Measurements from ENCODE around the gene SAMD10.
A peak's percentile ranks its signal among the peaks of the same experiment; 100 is the strongest.

SAMD10 gene

DNA sequence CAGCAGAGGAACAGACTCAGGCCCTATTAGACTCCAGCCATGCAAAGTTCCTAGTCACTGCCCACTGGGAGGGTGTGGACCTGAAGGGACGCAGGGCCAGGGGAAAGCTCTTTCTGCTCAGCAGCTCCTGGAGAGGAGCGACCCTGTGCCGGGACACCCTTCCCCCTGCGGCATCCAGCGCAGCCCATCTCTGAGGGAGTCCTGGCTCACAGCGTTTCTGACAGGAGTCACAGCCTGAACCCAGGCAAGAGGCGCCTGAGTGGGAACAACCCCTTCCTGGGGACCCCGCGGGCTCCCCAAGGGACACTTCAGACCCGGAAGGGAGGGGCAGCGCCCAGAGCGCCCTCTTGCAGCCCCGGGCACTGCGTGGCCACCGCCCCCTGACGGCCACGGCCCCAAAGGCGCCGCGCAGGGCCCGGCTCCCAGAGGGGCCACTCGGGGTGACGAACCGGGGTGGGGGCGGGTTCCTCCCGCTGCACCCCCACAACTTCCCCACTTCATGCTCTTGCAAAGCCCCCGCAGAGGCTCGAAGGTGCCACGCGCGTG, 24.1 kb downstream of the SAMD10 start:
- DNase-seq = peak in 1 of 2 donors; percentile 48

DNA sequence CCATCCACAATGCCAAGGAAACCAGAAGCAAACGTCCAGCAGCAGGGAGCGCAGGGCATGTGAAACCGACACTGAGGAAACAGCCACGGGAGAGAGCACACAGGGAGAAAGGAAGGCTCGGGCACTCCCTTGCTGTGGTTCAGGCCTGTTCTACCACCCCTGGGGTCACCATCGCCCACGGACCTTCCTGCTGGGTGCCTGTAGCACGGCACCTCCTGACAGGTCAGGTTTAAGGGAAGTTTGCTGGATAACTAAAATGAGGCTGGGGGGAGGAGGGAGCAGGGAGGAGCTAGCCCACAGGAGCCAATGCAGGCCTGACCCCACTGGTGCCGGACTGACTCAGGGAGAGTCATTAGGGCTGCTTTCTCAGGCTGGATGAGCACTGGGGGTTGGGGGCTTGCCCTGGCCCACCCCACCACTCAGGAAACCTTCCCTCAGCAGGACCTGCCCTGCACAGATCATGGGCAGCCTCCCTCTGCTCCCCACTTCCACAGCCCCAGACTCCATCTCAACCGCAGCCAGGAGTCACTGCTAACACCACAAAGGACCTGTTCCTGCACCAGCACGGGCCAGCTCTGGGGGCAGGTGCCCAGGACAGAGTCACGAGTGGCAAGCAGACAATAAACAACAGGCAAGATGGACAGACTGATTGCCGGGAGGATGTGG, 25.5 kb downstream of the SAMD10 start:
- no peak for DNase-seq

DNA sequence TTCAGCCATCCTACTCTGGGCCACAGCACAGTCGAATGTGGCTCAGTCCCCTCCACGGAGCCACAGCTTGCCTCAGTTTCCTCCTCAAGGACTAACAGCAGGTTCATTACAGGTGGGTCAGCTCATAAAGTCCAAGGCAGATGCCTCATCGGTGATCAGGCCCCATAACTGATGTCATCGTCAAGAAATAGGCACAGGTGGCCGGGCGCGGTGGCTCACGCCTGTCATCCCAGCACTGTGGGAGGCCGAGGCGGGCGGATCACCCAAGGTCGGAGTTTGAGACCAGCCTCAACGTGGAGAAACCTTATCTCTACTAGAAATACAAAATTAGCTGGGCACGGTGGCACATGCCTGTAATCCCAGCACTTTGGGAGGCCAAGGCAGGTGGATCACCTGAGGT, 26.7 kb downstream of the SAMD10 start:
- no peak for DNase-seq

DNA sequence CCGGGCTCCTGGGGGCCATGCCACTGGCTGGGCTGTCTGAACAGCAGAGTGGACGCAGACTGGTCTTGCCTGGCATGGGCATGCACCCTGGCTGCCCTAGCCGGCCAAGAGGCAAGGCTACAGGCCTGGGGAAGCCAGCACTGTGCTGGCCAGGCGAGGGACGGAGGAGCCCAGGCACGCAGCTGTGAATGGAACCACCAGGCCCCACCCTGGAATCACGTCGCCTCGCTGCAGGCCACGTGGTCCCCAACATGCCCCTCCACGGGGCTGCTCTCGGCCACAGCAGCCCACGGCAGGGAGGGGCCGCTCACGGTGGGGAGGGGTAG, 27.3 kb downstream of the SAMD10 start:
- no peak for DNase-seq

DNA sequence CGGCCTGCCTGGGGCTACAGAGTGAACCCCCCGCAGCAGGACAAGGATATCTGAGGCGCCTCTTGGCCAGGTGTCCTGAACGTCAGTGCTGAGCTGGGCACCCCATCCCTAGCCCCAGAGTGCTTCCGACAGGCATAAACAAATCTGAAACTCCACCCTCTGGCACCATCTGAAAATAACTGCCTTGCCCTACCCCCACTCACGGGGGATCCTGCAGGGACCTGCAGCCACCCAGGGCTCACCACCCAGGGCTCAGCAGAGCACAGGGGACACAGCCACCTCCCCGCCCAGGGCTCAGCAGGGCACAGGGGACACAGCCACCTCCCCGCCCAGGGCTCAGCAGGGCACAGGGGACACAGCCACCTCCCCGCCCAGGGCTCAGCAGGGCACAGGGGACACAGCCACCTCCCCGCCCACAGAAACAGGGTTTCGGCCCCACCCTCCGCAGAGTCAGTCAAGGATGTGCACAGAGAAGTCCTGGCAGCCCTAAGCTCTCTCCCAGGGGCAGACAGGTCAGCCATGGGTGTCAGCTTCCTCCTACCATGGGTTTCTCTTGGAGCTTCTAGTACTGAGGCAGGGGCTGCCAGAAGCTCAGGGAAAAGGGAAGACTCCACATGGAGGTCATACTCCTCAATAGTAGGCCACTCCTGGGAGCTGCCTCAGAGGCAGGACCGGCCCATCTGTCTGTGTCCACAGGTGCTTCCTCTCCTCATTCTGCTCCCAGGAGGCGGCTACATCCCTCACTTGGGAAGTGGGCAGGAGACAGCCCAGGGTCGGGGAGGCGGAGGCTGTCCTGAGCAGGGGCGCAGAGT, 27.8 kb downstream of the SAMD10 start:
- no peak for DNase-seq

- no peak for DNase-seq
Observed at GRCh38 chr20:63950701-63951397, 28.6 kb downstream of the SAMD10 start.

- DNase-seq = no peak
Observed at GRCh38 chr20:63947638-63948456, 31.6 kb downstream of the SAMD10 start.

DNA sequence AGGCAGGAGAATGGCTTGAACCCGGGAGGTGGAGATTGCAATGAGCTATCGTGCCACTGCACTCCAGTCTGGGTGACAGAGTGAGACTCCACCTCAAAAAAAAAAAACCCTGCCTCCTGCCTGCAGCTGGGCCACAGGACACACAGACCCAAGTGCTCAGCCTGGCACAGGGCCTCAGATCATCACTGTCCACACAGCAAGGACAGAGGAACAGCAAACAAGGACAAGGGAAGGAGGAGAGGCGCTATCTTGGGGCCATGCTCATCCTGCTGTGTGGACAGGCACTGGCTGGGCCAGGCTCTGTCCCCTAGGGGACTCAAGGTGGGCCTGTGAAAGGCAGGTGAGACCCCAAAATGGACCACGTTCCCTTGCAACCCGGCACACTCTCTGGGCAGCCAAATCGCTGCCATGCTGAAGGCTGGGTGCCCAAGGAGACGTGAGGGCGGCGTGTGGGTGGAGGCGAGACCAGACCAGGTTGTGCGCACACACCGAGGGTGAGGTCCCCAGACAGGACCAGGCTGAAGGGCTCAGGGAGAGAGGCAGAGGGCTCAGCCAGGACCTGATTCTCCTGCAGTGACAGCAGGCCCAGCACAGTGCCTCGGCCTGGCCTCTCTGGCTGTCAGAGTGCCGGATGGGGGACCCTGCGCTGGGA, 32.3 kb downstream of the SAMD10 start:
- no peak for DNase-seq

DNA sequence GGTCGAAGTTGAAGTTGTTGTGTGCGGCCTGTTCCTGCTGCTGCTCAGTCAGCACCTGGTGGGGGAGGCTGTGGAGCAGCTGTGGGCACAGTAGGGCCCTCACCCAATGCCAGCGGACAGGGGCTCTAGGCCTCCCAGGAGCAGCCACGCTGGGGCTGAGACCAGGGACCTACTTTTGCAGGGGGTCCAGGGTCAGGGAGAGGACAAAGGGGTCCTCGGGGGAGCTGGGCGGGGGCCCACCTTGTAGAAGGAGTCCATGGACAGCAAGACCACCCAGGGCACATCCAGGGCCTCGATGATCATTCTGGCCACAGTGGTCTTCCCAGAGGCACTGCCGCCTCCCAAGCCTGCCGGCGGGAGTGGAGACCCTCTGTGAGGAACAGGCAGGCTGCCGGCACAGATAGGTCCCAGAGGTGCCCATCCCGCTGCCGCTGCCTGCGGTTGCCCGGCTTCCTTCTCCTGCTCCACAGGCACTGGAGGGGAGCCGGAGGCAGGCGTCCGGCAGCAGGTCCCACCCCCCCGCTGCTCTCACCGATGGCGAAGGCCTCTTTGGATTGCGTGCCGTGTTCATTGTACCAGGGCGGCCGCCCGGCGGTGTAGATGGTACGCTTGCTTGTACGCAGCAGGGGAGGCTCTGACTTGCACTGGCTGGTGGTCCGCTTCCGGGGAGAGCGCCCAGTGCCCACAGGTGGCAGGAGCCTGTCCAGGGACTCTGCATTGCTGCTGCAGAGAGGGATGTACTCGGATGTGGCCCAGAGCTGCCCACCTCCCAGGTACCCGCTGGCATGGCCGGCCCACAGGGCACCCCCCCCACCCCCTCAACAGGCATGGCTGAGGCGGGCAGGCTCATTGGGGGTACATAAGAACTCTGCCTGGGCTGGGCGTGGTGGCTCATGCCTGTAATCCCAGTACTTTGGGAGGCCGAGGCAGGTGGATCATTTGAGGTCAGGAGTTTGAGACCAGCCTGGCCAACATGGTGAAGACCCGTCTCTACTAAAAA, 33.2 kb downstream of the SAMD10 start:
- DNase-seq = no peak

GRCh38 chr20:63945031-63945658, 34.3 kb downstream of the SAMD10 start:
- no peak for DNase-seq

- DNase-seq = no peak
Observed at GRCh38 chr20:63944078-63944941, 35.1 kb downstream of the SAMD10 start.

GRCh38 chr20:63943808-63944077, 35.7 kb downstream of the SAMD10 start:
- DNase-seq = no peak

DNA sequence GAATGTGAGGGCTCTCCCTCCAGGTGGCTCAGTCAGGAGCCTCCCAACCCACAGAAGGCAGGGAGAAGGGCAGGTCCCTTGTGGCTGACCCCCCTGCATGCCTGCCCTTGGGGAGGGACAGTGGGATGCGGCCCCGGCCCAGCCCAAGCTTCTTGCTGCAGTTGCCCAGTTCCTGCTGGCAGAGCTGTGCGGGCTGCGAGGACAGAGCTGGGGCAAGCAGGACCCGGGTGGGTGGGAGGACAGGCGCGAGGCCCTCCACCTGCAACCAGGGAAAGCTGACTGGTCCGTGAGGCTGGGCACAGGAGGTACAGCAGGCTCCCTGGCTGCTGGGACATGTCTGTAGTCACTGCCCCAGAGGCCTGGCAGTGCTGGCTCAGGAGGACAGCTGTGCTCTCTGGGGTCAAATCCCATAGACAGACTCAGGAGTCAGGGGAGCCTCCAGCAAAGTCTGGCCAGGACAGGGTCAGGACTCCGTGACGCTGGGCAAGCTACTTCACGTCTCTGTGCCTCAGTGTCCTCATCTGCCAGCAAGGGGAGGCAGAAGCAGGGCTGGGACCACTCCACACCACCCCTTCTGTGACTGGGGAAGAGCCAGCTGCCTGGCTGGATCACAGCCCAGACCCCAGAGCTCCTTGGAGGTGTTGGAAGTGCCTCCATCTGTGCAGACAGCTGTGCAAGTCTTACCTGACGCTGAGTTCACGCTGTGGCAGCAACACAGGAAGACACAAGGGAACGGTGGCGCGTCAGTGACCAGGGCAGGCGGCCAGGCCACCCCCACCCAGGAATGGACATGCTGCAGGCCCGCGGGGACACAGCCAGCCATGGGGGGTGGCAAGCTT, 36.3 kb downstream of the SAMD10 start:
- no peak for DNase-seq

- peak; percentile 20 to 49 for DNase-seq
Observed at GRCh38 chr20:63942250-63942951, 37.0 kb downstream of the SAMD10 start.

DNA sequence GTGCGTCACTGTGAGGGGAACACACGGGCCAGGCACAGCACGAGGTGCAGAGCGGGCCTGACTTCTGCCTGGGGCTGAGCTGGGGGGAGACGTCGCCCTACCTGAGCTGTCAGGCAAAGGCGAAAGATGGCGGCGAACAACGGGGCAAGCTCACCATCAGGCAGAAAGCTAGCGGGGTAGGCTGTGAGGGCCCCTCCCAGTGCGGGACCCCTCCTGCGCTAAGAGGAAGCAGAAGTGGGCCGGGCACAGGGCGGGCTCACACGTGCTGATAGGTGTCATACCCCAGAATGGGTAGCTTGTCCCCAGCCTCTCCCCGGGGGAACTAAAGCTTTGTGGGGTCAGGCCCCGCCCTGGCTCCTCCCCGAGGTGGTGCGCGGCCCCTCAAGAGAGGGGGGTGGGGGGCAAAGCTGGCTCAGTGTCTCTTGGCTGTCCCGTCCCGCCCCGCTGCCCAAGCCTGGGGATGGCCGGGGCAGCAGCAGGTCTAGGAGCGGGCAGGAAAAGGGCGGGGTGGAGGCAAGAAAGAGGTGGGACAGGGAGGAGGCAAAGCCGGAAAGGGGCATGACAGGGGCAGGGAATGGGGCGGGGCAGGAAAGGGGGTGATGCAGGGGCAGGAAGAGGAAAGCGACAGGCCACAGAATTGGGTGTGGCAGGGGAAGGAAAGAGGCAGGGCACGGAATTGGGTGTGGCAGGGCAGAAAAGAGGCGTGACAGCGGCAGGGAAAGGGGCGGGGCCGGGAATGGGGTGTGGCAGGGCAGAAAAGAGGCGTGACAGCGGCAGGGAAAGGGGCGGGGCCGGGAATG, 38.0 kb downstream of the SAMD10 start:
- peak; percentile 84 to 89 for DNase-seq

DNA sequence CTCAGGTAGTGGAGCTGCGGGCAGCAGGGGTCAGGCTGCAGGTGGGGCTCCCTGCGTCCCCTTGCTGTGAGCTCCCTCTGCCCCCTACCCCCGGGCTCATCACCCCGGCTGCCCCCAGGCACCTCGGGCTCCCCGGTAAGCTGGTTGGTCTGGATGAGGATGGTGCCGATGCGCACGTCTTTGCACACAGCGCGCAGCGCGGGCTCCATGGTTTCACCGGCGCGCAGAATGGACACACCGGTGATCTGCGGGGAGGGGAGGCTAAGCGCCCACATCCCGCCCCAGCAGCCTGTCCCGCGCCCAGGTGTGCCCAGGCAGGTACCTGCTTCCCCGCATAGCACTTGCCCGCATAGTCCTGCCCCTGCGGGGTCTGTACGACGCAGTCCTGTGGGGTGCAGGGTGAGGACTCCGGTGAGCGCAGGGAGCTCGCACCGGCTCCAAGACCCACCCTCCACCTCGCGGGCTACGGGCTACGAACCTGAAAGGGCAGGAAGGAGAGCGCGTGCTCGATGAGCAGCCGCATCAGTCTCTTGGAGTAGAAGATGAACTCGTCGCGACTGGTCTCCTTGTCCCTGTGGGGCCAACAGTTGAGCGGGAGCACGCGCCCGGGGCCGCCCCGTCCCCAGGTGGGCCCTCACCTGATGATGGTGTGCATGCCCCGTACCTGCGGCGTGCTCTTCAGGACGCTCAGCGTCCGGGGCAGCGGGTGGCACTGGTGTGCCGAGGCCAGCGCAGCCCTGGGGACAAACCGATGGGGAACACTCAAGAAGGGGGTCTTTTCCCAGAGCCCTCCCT, 38.8 kb downstream of the SAMD10 start:
- DNase-seq = no peak
